ENCODE measurements around the gene POLR3A.

The POLR3A gene

GRCh38 chr10:78046711-78047269 lies 17.5 kb upstream of the POLR3A start:
- no peak for DNase-seq (ENCODE audit: low spot score)

GRCh38 chr10:78045856-78046255 lies 16.5 kb upstream of the POLR3A start:
- DNase-seq (ENCODE audit: low spot score), result no peak

- DNase-seq (ENCODE audit: low spot score), result no peak
Observed at GRCh38 chr10:78045237-78045636, 15.9 kb upstream of the POLR3A start.

- no peak for DNase-seq (ENCODE audit: low spot score)
Observed at GRCh38 chr10:78044699-78045098, 15.4 kb upstream of the POLR3A start.

GRCh38 chr10:78044179-78044578 lies 14.9 kb upstream of the POLR3A start:
- no peak for DNase-seq (ENCODE audit: low spot score)

- DNase-seq (ENCODE audit: low spot score), result no peak
Observed at GRCh38 chr10:78042752-78043104, 13.4 kb upstream of the POLR3A start.

- DNase-seq (ENCODE audit: low spot score), result no peak
Observed at GRCh38 chr10:78042058-78042751, 12.9 kb upstream of the POLR3A start.

GRCh38 chr10:78041170-78042057 lies 12.1 kb upstream of the POLR3A start:
- no peak for DNase-seq (ENCODE audit: low spot score)

GRCh38 chr10:78039743-78040142 lies 10.4 kb upstream of the POLR3A start:
- DNase-seq (ENCODE audit: low spot score), result no peak

- no peak for DNase-seq (ENCODE audit: low spot score)
Observed at GRCh38 chr10:78038791-78039547, 9.7 kb upstream of the POLR3A start.

GRCh38 chr10:78038105-78038504 lies 8.8 kb upstream of the POLR3A start:
- DNase-seq (ENCODE audit: low spot score), result no peak

GRCh38 chr10:78035933-78036583 lies 6.7 kb upstream of the POLR3A start:
- no peak for DNase-seq (ENCODE audit: low spot score)

- no peak for DNase-seq (ENCODE audit: low spot score)
Observed at GRCh38 chr10:78035437-78035836, 6.1 kb upstream of the POLR3A start.

GRCh38 chr10:78035025-78035424 lies 5.7 kb upstream of the POLR3A start:
- no peak for DNase-seq (ENCODE audit: low spot score)

GRCh38 chr10:78033637-78034470 lies 4.5 kb upstream of the POLR3A start, which contains the start of gene RPS24:
Gene RPS24 (plus strand): TSS chr10:78033863. CDS start chr10:78033902, 39 bp downstream.
- DNase-seq (ENCODE audit: low spot score), result peak; percentile 81

GRCh38 chr10:78033387-78033636 lies 4.0 kb upstream of the POLR3A start:
- no peak for DNase-seq (ENCODE audit: low spot score)

GRCh38 chr10:78028438-78029268 lies 662 bp downstream of the POLR3A start:
- no peak for DNase-seq (ENCODE audit: low spot score)

GRCh38 chr10:78025685-78026364 lies 3.5 kb downstream of the POLR3A start:
- no peak for DNase-seq (ENCODE audit: low spot score)

- no peak for DNase-seq (ENCODE audit: low spot score)
Observed at GRCh38 chr10:78023741-78024140, 5.6 kb downstream of the POLR3A start.

- no peak for DNase-seq (ENCODE audit: low spot score)
Observed at GRCh38 chr10:78021201-78021600, 8.1 kb downstream of the POLR3A start.
